Dermis lymphatic vessel endothelial cell (primary cell): Measurements from ENCODE around the gene SYCP1. TPM values are rescaled to one million over a fixed set of nuclear protein-coding genes. Genes with fewer than 3 reads are reported as not detected.

Experiments
- total RNA-seq: library from RNA; depleted of rRNA; stranded (reverse); fragments of >200 nt; gene quantifications from 2 replicates; pipeline ENCODE4 v1.2.1, GENCODE V29; 2014

The SYCP1 gene
- total RNA-seq = not detected in 2 replicates

GRCh38 chr1:114854693-114855320 is at the start of gene SYCP1:
TSS of gene SYCP1 (plus strand) at chr1:114854863. CDS start at chr1:114855465, 602 bp downstream.

GRCh38 chr1:115029526-115029925 is 174.9 kb downstream of the SYCP1 start, which contains the start of gene TSHB:
TSS of gene TSHB (plus strand) at chr1:115029826. CDS start at chr1:115033363, 3,537 bp downstream.

Other genes with a start within 250 kb of the SYCP1 start
- gene DENND2C, start 184.8 kb upstream of the SYCP1 start, total RNA-seq = 8.8 and 9.2 TPM in 2 replicates
- gene AMPD1, start 159.3 kb upstream of the SYCP1 start, total RNA-seq = not detected in 2 replicates
- gene NRAS, start 138.1 kb upstream of the SYCP1 start, total RNA-seq = 81.3 and 83.0 TPM in 2 replicates
- 1,242 and 1,821 TPM in 2 replicates for gene CSDE1, start 96.9 kb upstream of the SYCP1 start, total RNA-seq
- 30.5 and 44.3 TPM in 2 replicates for gene SIKE1, start 74.2 kb upstream of the SYCP1 start, total RNA-seq
- not detected in 2 replicates for gene TSHB, start 175.0 kb downstream of the SYCP1 start, total RNA-seq
- 0.98 and 1.8 TPM in 2 replicates for gene TSPAN2, start 234.6 kb downstream of the SYCP1 start, total RNA-seq